SIG-M5 (cell line): ENCODE data around the gene PSME4.
"Not testable (repeated sequence)": the region's sequence is repeated elsewhere in the genome, so short reads cannot be mapped to it uniquely, and the experiment has no call there.

Experiments used
- DNase-seq: peaks from one replicate; lab custom pipeline; 2025; lab: John Stamatoyannopoulos, UW

PSME4 gene

GRCh38 chr2:53881360-53881759, 89.4 kb downstream of the PSME4 start:
- DNase-seq = no peak

- no peak for DNase-seq
Measured at GRCh38 chr2:53880756-53881155, 90.0 kb downstream of the PSME4 start.

- no peak for DNase-seq
Measured at GRCh38 chr2:53877556-53877955, 93.2 kb downstream of the PSME4 start.

GRCh38 chr2:53877112-53877511, 93.7 kb downstream of the PSME4 start:
- DNase-seq = no peak

GRCh38 chr2:53874401-53874950, 96.3 kb downstream of the PSME4 start:
- no peak for DNase-seq

GRCh38 chr2:53867773-53868172, 103.0 kb downstream of the PSME4 start:
- no peak for DNase-seq

- no peak for DNase-seq
Measured at GRCh38 chr2:53867169-53867568, 103.6 kb downstream of the PSME4 start.

- DNase-seq = no peak
Measured at GRCh38 chr2:53865962-53866361, 104.8 kb downstream of the PSME4 start.

GRCh38 chr2:53865264-53865663, 105.5 kb downstream of the PSME4 start:
- no peak for DNase-seq

GRCh38 chr2:53863538-53864227, 107.1 kb downstream of the PSME4 start:
- no peak for DNase-seq

- no peak for DNase-seq
Measured at GRCh38 chr2:53861824-53862223, 109.0 kb downstream of the PSME4 start.

GRCh38 chr2:53859206-53860181, 111.3 kb downstream of the PSME4 start, which contains the start of gene GPR75:
Gene GPR75, minus strand, starts transcription at chr2:53859967. Its CDS starts 5,211 bp downstream, at chr2:53854756.
- DNase-seq = no peak

GRCh38 chr2:53856272-53856671, 114.5 kb downstream of the PSME4 start:
- no peak for DNase-seq

- no peak for DNase-seq
Measured at GRCh38 chr2:53854678-53855077, 116.1 kb downstream of the PSME4 start.

GRCh38 chr2:53852532-53852931, 118.3 kb downstream of the PSME4 start:
- DNase-seq = no peak

GRCh38 chr2:53851052-53851757, 119.6 kb downstream of the PSME4 start:
- not testable (repeated sequence) for DNase-seq

- no peak for DNase-seq
Measured at GRCh38 chr2:53848062-53848461, 122.7 kb downstream of the PSME4 start.

GRCh38 chr2:53843595-53843994, 127.2 kb downstream of the PSME4 start:
- DNase-seq = no peak

- no peak for DNase-seq
Measured at GRCh38 chr2:53842891-53843290, 127.9 kb downstream of the PSME4 start.

- DNase-seq = not testable (repeated sequence)
Measured at GRCh38 chr2:53841651-53842050, 129.1 kb downstream of the PSME4 start.

- DNase-seq = no peak
Measured at GRCh38 chr2:53840580-53840979, 130.2 kb downstream of the PSME4 start.

GRCh38 chr2:53829980-53830290, 140.9 kb downstream of the PSME4 start:
- not testable (repeated sequence) for DNase-seq
